Small intestine (tissue), 7 donors: ENCODE results near the gene CCDC57. TPM values are rescaled to one million over a fixed set of nuclear protein-coding genes. Genes with fewer than 3 reads are reported as not detected.
A peak's percentile ranks its signal among the peaks of the same experiment; 100 is the strongest.

Experiments
- DNase-seq, 2 donors: peaks; one replicate each; pipeline versions ENCODE4 v3.0.0 to v3.0.0-alpha.2; 2013
- FAIRE-seq: peaks from 2 replicates; lab custom pipeline; 2012; peaks lifted over from hg19 to GRCh38; lab: Jason Lieb, UNC
- H3K27ac ChIP-seq, 3 donors: one replicate each; pipeline ENCODE4 v1.5.1; 2013; ENCODE audit warnings: low read length in 2 of 3, mild to moderate bottlenecking in 2 of 3, control low read depth in 1 of 3, inconsistent platforms in 1 of 3, low read depth in 1 of 3, moderate library complexity in 1 of 3
- H3K27me3 ChIP-seq, 3 donors: one replicate each; pipeline ENCODE4 v1.6.1; 2013; ENCODE audit warnings: low read length in 3 of 3, inconsistent platforms in 1 of 3; ENCODE audit not compliant: control insufficient read depth in 3 of 3, insufficient read depth in 3 of 3
- H3K36me3 ChIP-seq, 3 donors: one replicate each; pipeline ENCODE4 v1.6.1; 2013; ENCODE audit warnings: low read length in 3 of 3, inconsistent platforms in 1 of 3, low read depth in 1 of 3, mild to moderate bottlenecking in 1 of 3, moderate library complexity in 1 of 3; ENCODE audit not compliant: control insufficient read depth in 3 of 3, insufficient read depth in 2 of 3
- H3K4me1 ChIP-seq, 3 donors: one replicate each; pipeline ENCODE4 v1.6.1; 2013; ENCODE audit warnings: low read length in 2 of 3, inconsistent platforms in 1 of 3, low read depth in 1 of 3, mild to moderate bottlenecking in 1 of 3, moderate library complexity in 1 of 3; ENCODE audit not compliant: control insufficient read depth in 3 of 3, insufficient read depth in 2 of 3
- H3K4me3 ChIP-seq, 3 donors: one replicate each; pipeline ENCODE4 v1.5.1; 2013; ENCODE audit warnings: low read length in 3 of 3, control low read depth in 1 of 3, inconsistent platforms in 1 of 3, low read depth in 1 of 3, mild to moderate bottlenecking in 1 of 3, moderate library complexity in 1 of 3
- H3K9me3 ChIP-seq, 2 donors: one replicate each; pipeline ENCODE4 v1.6.1; 2013; ENCODE audit warnings: low read depth in 1 of 2, low read length in 1 of 2; ENCODE audit not compliant: control insufficient read depth in 2 of 2, insufficient read depth in 1 of 2
- WGBS, 3 donors: extraction: QIAGEN DNeasy Blood & Tissue Kit; methylation state at CpG; one replicate each; pipeline ENCODE4 v1.1.7; 2013; 5-methylcytosine and 5-hydroxymethylcytosine counted together
- polyA plus RNA-seq, 4 donors: library from polyadenylated mRNA; stranded (reverse) in 3 of 4; unstranded in 1 of 4; fragments of 200-250 nt in 3 of 4; fragments of 120-200 nt in 1 of 4; gene quantifications; one replicate each; pipeline versions ENCODE4 v1.2.1 to v1.2.3, GENCODE V29; 2013
- donor health status: healthy with polysubstance abuse.
- donor health status: control.
- donor health status: control.
- donor health status: Bipolar disorder and iron deficiency.
- donor health status: healthy.

Gene CCDC57
- polyA plus RNA-seq, 4 donors, result 36.7 to 97.3 (median 44.6) TPM

GRCh38 chr17:82223517-82223916, 10.9 kb upstream of the CCDC57 start:
- Histone ChIP-seq H3K4me1 (peaks cover 0 to 3% (median 0%) of the 10 kb centered on the region in 3 donors), H3K9me3 (peaks cover 0 to 2% of the 10 kb centered on the region in 2 donors), H3K27ac (no peak overlapping the region), H3K4me3 (no peak overlapping the region), H3K36me3 (no peaks in the 10 kb centered on the region), H3K27me3 (peaks cover 0 to 4% (median 0%) of the 10 kb centered on the region in 3 donors)
- 75 to 84% (median 80%) methylated on average over 5 of the region's 5 CpGs for WGBS, 3 donors
- FAIRE-seq (no peak), DNase-seq (no peak)

DNA sequence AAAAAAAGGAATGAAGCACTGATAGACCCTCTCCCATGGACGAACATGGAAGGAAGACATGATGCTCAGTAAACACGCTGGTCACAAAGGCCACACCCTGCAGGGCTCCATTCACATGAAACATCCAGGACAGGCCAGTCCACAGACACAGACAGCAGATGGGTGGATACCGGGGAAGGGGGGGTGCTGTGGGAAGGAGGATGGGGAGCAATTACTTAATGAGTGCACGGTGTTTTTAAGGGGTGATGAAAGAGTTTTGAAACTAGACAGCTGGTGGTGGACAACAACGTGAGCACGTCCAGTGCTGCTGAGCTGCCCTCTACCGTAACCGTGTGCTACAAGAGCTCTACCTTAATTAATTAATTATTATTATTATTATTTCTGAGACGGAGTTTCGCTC, 10.2 kb upstream of the CCDC57 start:
- Histone ChIP-seq H3K27me3 (no peaks in the 10 kb centered on the region), H3K4me1 (peaks cover 0 to under 1% (median 0%) of the 10 kb centered on the region in 3 donors), H3K36me3 (no peaks in the 10 kb centered on the region), H3K27ac (no peak overlapping the region), H3K9me3 (peaks cover 0 to 2% of the 10 kb centered on the region in 2 donors), H3K4me3 (no peak overlapping the region)
- WGBS, 3 donors, result 59 to 67% (median 60%) methylated on average over 10 of the region's 10 CpGs
- FAIRE-seq (no peak), DNase-seq (no peak)

DNA sequence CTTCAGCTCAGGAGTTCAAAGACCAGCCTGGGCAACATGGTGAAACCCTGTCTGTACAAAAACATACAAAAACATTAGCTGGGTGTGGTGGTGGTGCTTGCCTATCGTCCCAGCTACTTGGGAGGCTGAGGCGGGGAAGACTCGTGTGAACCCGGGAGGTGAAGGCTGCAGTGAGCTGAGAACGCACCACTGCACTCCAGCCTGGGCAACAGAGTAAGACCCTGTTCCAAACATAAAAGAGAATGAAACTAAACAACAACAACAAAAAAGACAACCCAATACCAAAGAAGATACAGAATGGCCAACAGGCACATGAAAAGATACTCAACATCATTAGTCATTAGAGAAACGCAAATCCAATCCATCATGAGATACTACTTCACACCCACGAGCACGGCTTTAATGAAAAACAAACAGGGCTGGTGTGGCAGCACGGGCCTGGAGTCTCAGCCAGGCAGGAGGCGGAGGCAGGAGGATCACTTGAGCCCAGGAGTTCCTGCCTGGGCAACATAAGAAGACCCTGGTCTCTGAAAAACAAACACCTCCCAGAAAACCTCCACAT, 8.8 kb upstream of the CCDC57 start:
- 71 to 75% (median 74%) methylated on average over 10 of the region's 10 CpGs for WGBS, 3 donors
- H3K27me3 ChIP-seq, result no peaks in the 10 kb centered on the region
- H3K9me3 ChIP-seq, result peaks cover 0 to 2% of the 10 kb centered on the region in 2 donors
- no peak overlapping the region for H3K27ac ChIP-seq
- no peaks in the 10 kb centered on the region for H3K36me3 ChIP-seq
- no peak for DNase-seq
- H3K4me3 ChIP-seq, result no peak overlapping the region
- FAIRE-seq, result no peak
- H3K4me1 ChIP-seq, result no peaks in the 10 kb centered on the region

- H3K27ac ChIP-seq, result no peak overlapping the region
- peaks cover 0 to 3% (median 0%) of the 10 kb centered on the region in 3 donors for H3K4me1 ChIP-seq
- H3K4me3 ChIP-seq, result no peak overlapping the region
- H3K9me3 ChIP-seq, result peaks cover 0 to 2% of the 10 kb centered on the region in 2 donors
- H3K36me3 ChIP-seq, result no peaks in the 10 kb centered on the region
- H3K27me3 ChIP-seq, result no peaks in the 10 kb centered on the region
- FAIRE-seq, result no peak
- WGBS, 3 donors, result 84 to 87% (median 85%) methylated on average over 11 of the region's 11 CpGs
- no peak for DNase-seq
Measured at GRCh38 chr17:82219753-82220709, 7.4 kb upstream of the CCDC57 start.

GRCh38 chr17:82219083-82219482, 6.4 kb upstream of the CCDC57 start:
- Histone ChIP-seq H3K4me3 (no peak overlapping the region), H3K36me3 (no peaks in the 10 kb centered on the region), H3K9me3 (no peaks in the 10 kb centered on the region), H3K4me1 (peaks cover 0 to 3% (median 0%) of the 10 kb centered on the region in 3 donors), H3K27ac (no peak overlapping the region), H3K27me3 (no peaks in the 10 kb centered on the region)
- 90 to 92% (median 91%) methylated on average over 6 to 7 of the region's 7 CpGs for WGBS, 3 donors
- DNase-seq, result no peak
- no peak for FAIRE-seq

- Histone ChIP-seq H3K4me1 (peaks cover 0 to 3% (median under 1%) of the 10 kb centered on the region in 3 donors), H3K27me3 (no peaks in the 10 kb centered on the region), H3K4me3 (no peak overlapping the region), H3K36me3 (no peaks in the 10 kb centered on the region), H3K27ac (no peak overlapping the region), H3K9me3 (no peaks in the 10 kb centered on the region)
- DNase-seq, result no peak
- FAIRE-seq, result no peak
- WGBS, 3 donors, result 89 to 92% (median 91%) methylated on average over 32 of the region's 32 CpGs
Measured at GRCh38 chr17:82218349-82219075, 5.9 kb upstream of the CCDC57 start.

DNA sequence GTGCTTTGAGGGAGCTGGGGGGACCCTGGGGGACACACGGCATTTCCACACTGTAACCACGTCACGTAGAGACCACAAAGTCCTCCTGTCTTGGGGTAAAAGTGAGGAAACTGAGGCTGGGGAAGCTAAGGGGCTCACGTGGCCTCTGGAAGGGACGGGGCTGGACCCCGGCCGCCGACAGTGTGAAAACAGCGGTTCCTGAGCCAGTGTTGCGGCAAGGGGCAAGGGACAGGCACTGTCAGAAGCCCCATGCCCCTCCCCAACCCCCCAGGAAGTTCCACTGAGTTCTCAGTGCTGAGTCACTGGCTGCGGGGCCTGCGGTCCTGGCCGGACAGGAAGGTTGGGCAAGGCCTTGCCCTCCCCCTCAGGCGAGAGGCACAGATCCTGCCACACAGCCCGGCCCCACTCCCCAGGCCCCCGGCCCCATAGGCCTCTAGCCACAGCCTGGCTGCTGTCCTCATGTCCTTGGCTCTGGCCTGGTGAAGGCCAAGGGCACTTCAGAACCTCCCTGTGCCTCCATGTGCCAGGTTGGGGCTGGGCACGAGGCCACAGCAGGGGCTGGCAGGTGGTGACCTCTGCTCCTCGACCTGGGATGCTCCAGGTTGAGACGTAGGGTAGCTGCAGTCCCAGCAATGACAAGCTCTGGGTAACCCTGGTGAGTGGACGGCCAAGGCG, 5.0 kb upstream of the CCDC57 start:
- WGBS, 3 donors, result 61 to 69% (median 62%) methylated on average over 21 of the region's 21 CpGs
- FAIRE-seq (no peak), DNase-seq (no peak)
- Histone ChIP-seq H3K36me3 (no peaks in the 10 kb centered on the region), H3K27ac (peak overlapping the region in 1 of 3 donors; percentile 77), H3K4me3 (no peak overlapping the region), H3K9me3 (no peaks in the 10 kb centered on the region), H3K4me1 (peaks cover 0 to 4% (median 3%) of the 10 kb centered on the region in 3 donors), H3K27me3 (no peaks in the 10 kb centered on the region)
